Naive thymus-derived CD8-positive, alpha-beta T cell (primary cell): ENCODE measurements around the gene FOLH1. TPM values are rescaled to one million over a fixed set of nuclear protein-coding genes. Genes with fewer than 3 reads are reported as not detected.
"Not testable (repeated sequence)": the region's sequence is repeated elsewhere in the genome, so short reads cannot be mapped to it uniquely, and the experiment has no call there.

Source experiments
- ATAC-seq, 2 donors: fragments of 150-1000 bp; cut with Tn5 transposase in 1 of 2; sonication (Bioruptor Pico), chemical (Tn5 transposase) in 1 of 2; 1 replicate in 1 of 2; 2 replicates in 1 of 2; pipeline ENCODE4 v1.10.0; 2021; ENCODE audit warnings: mild to moderate bottlenecking in 2 of 2, moderate library complexity in 2 of 2
- POLR2A ChIA-PET: fragments of 350-600 bp; sonication (Branson Sonifier 250); formaldehyde crosslinking; loops from one replicate; lab custom pipeline; 2021; ENCODE audit warnings: antibody characterized with exemption; lab: Charles Lee
- DNase-seq, 10 donors: peaks; one replicate each; pipeline versions ENCODE4 v3.0.0 to v3.0.0-alpha.2; 2020 to 2022
- H3K27ac Mint-ChIP-seq, 10 donors: one replicate each; pipeline ENCODE4 v1.8.0; 2020 to 2022; ENCODE audit warnings: mild to moderate bottlenecking in 10 of 10, mixed read lengths in 10 of 10, moderate library complexity in 4 of 10, inconsistent platforms in 1 of 10
- H3K27me3 Mint-ChIP-seq, 5 donors: one replicate each; pipeline ENCODE4 v1.8.0; 2021 to 2022; ENCODE audit warnings: mixed read lengths in 5 of 5
- H3K36me3 Mint-ChIP-seq, 3 donors: one replicate each; pipeline ENCODE4 v1.8.0; 2020 to 2022; ENCODE audit warnings: mixed read lengths in 3 of 3, mild to moderate bottlenecking in 2 of 3, inconsistent platforms in 1 of 3
- H3K4me1 Mint-ChIP-seq, 4 donors: one replicate each; pipeline ENCODE4 v1.8.0; 2021 to 2022; ENCODE audit warnings: mixed read lengths in 4 of 4
- H3K4me3 Mint-ChIP-seq, 10 donors: one replicate each; pipeline ENCODE4 v1.8.0; 2020 to 2022; ENCODE audit warnings: mild to moderate bottlenecking in 10 of 10, mixed read lengths in 10 of 10, moderate library complexity in 6 of 10, inconsistent platforms in 1 of 10
- H3K9me3 Mint-ChIP-seq, 9 donors: one replicate each; pipeline ENCODE4 v1.8.0; 2020 to 2022; ENCODE audit warnings: mixed read lengths in 9 of 9, mild to moderate bottlenecking in 3 of 9, inconsistent platforms in 1 of 9, moderate library complexity in 1 of 9
- polyA plus RNA-seq, 3 donors: library from polyadenylated mRNA; unstranded; fragments of 300-500 nt; fragmentation: Illumina TruSeq; gene quantifications; one replicate each; pipeline ENCODE4 v1.2.3, GENCODE V29; 2021
- total RNA-seq, 8 experiments: library from RNA in 2 of 8; stranded (reverse) in 2 of 8; gene quantifications; one replicate each; pipeline ENCODE4 v1.2.3 and lab custom pipeline; 2021 to 2026

Gene FOLH1
- total RNA-seq, result not detected
- not detected for polyA plus RNA-seq
- 0 to 0.06 (median 0) reads per million in 6 experiments for total RNA-seq (lab: John Stamatoyannopoulos, UW)

DNA sequence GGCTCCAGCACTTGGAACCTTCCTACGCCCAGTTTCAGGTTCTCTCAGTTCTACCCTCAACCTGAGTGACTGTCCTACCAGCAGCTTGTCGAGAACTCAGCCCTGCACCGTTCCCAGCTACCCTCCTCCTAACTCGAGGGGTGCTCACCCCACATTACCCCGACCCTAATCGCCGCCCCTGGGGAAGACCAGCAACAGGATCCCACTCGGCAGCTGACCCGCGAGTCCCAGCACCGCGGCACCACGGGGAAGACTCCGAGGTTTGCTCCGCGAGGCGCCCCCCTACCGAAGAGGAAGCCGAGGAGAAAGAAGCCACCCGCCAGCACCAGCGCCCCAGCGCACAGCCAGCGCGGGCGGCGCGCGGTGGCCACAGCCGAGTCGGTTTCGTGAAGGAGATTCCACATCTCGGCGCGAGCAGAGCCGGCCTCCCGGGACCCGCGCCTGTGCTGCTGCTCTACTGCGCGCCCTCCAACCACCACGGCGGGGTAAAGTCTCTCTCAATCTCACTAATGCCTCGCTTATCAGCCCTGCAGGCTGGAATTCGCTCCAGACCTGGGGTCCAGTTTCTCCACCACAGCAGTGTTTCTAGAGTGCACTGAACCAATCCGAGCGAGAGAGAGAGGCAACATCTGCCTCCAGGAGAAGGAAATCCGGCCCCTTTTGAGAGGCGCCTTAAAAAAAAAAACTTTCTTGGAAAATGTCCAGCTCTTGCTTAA, at the start of gene FOLH1:
Gene FOLH1, minus strand, starts transcription at position 597 of the 716 bp plus-strand sequence. Its CDS starts 193 bp downstream, at position 404.
- peaks cover 4 to 17% (median 10%) of the 10 kb centered on the region in 5 donors for H3K27me3 Mint-ChIP-seq
- peaks cover 0 to 4% (median 0%) of the 10 kb centered on the region in 3 donors for H3K36me3 Mint-ChIP-seq
- peaks cover 0 to 4% (median under 1%) of the 10 kb centered on the region in 4 donors for H3K4me1 Mint-ChIP-seq
- H3K9me3 Mint-ChIP-seq, result peaks cover 0 to 5% (median 0%) of the 10 kb centered on the region in 9 donors
- H3K27ac Mint-ChIP-seq, result peak within 1 kb of the TSS in 1 of 10 donors; percentile 40
- POLR2A ChIA-PET, result no interaction called here
- DNase-seq (no peak), ATAC-seq (no peak)
- no peak within 1 kb of the TSS for H3K4me3 Mint-ChIP-seq

DNA sequence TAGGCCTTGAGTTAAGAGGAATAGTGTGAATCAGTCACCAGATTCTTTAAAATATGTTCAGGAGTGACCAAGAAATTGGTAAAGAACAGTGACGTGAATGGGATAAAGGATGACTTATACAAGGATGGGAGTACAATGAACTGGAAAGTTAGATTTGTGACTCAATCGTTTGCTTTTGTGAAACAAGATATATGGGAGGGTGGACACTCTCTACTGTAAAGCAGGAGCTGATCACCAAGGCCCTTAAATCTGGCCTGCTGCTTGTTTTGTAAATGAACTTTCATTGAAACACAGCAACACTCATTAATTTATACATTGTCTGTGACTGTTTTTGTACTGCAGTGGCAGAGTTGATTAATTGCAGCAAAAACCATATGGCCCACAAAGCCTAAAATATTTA, 46.7 kb upstream of the FOLH1 start:
- H3K36me3 Mint-ChIP-seq, POLR2A ChIA-PET, DNase-seq, H3K4me3 Mint-ChIP-seq, ATAC-seq, H3K9me3 Mint-ChIP-seq, H3K27ac Mint-ChIP-seq, H3K27me3 Mint-ChIP-seq, H3K4me1 Mint-ChIP-seq: not testable (repeated sequence)

- H3K36me3 Mint-ChIP-seq, H3K9me3 Mint-ChIP-seq, ATAC-seq, POLR2A ChIA-PET, H3K27ac Mint-ChIP-seq, H3K4me1 Mint-ChIP-seq, H3K4me3 Mint-ChIP-seq, DNase-seq, H3K27me3 Mint-ChIP-seq: not testable (repeated sequence)
Observed at GRCh38 chr11:49251212-49251611, 42.8 kb upstream of the FOLH1 start.

DNA sequence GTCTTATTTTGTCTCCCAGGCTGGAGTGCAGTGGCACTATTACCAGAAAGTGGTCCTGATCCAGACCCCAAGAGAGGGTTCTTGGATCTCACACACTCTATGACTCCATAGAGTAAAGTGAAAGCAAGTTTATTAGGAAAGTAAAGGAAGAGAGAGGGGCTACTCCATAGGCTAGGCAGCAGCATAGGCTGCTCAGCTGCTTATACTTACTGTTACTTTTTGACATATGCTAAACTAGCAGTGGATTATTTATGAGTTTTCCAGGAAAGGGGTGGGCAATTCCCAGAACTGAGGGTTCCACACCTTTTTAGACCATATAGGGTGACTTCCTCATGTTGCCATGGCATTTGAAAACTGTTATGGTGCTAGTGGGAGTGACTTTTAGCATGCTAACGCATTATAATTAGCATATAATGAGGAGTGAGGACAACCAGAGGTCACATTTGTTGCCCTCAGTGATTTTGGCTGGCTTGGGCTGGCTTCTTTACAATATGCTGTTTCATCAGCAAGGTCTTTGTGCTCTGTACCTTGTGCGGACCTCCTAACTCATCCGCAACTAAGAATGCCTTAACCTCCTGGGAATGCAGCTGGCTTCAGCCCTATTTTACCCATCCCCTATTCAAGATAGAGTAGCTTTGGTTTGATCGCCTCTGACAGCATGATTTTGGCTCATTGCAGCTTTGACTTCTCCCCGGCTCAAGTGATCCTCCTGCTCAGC, 42.2 kb upstream of the FOLH1 start:
- H3K4me1 Mint-ChIP-seq, H3K4me3 Mint-ChIP-seq, DNase-seq, H3K36me3 Mint-ChIP-seq, H3K27ac Mint-ChIP-seq, H3K27me3 Mint-ChIP-seq, H3K9me3 Mint-ChIP-seq, POLR2A ChIA-PET, ATAC-seq: not testable (repeated sequence)

- H3K4me3 Mint-ChIP-seq, ATAC-seq: not testable (repeated sequence)
Observed at GRCh38 chr11:49249363-49249762, 41.0 kb upstream of the FOLH1 start.

DNA sequence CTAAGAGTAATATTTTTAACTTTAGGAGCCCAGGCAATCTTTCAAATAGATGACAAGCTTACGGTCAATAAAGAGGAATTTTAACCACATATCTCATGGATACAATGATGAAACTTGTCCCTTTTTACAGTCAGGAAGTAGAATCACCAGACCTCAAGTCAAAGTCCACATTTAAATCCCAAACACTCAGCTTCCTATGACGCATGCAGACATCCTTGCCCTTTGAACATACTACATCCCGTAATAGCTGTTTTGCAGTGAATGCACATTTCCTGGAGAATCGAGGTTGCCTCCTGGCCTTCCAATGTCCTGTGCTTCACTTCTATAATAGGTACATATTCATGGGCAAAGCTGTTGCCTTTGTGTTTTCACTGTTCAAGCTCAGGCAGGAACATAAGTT, 25.3 kb upstream of the FOLH1 start:
- H3K4me1 Mint-ChIP-seq, DNase-seq, H3K27ac Mint-ChIP-seq, POLR2A ChIA-PET, H3K4me3 Mint-ChIP-seq, H3K27me3 Mint-ChIP-seq, ATAC-seq, H3K36me3 Mint-ChIP-seq: not testable (repeated sequence)
- H3K9me3 Mint-ChIP-seq, result peaks cover 0 to 33% (median 7%) of the 10 kb centered on the region in 9 donors

More at GRCh38 chr11:49249363-49249762, 41.0 kb upstream of the FOLH1 start:
- POLR2A ChIA-PET, H3K36me3 Mint-ChIP-seq, H3K27me3 Mint-ChIP-seq, H3K4me1 Mint-ChIP-seq, DNase-seq: not testable (repeated sequence)
- Mint-ChIP-seq H3K9me3 (peaks cover 0 to 12% (median 0%) of the 10 kb centered on the region in 9 donors), H3K27ac (peak overlapping the region in 1 of 10 donors; percentile 8)

- DNase-seq, ATAC-seq, POLR2A ChIA-PET, H3K4me1 Mint-ChIP-seq, H3K27me3 Mint-ChIP-seq, H3K4me3 Mint-ChIP-seq, H3K27ac Mint-ChIP-seq, H3K36me3 Mint-ChIP-seq: not testable (repeated sequence)
- H3K9me3 Mint-ChIP-seq, result peaks cover 0 to 27% (median 6%) of the 10 kb centered on the region in 9 donors
Observed at GRCh38 chr11:49233019-49233418, 24.6 kb upstream of the FOLH1 start.

DNA sequence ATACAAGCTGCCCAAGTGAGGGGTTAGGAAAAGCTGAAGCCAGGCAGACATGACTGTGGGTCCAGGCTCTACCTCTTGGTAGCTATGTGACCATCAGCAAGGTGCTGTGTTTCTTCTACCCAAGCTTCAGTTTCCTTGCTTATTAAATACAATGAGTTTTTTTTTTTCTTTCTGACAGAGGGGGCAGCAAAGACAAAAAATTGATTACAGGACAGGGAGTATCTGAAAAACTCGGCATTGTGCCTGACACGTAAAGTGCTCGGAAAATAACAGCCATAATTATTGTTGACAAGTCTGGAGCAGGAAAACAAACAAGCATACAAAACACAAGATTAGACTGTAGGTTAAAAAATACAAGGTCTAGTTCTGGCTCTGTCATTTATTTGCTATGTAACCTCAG, 23.3 kb upstream of the FOLH1 start:
- H3K27me3 Mint-ChIP-seq, POLR2A ChIA-PET, H3K4me1 Mint-ChIP-seq, ATAC-seq, H3K36me3 Mint-ChIP-seq, H3K27ac Mint-ChIP-seq, H3K4me3 Mint-ChIP-seq, DNase-seq: not testable (repeated sequence)
- H3K9me3 Mint-ChIP-seq, result peaks cover 0 to 23% (median 3%) of the 10 kb centered on the region in 9 donors

DNA sequence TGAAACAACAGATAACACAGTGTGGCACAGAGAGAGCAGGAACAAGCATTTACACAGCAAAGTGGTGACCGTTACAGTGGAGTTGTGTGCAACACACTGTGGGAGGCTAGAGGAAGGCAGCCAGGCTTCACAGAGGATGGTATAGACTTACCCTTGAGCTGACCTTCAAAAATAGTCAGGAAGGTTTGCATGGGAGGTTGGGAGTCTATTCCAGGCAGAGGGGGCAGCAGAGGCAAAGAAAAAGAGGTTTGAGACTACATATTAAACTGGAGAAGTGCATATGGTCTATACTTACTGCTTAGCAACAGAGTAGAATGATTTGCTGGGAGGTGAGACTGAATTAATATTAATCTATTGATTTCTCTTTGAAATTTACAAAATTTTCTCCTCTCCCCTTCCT, 22.1 kb upstream of the FOLH1 start:
- H3K4me1 Mint-ChIP-seq, DNase-seq, H3K27ac Mint-ChIP-seq, ATAC-seq, H3K4me3 Mint-ChIP-seq, H3K27me3 Mint-ChIP-seq, H3K36me3 Mint-ChIP-seq, POLR2A ChIA-PET: not testable (repeated sequence)
- H3K9me3 Mint-ChIP-seq, result peaks cover 0 to 31% (median 3%) of the 10 kb centered on the region in 9 donors

DNA sequence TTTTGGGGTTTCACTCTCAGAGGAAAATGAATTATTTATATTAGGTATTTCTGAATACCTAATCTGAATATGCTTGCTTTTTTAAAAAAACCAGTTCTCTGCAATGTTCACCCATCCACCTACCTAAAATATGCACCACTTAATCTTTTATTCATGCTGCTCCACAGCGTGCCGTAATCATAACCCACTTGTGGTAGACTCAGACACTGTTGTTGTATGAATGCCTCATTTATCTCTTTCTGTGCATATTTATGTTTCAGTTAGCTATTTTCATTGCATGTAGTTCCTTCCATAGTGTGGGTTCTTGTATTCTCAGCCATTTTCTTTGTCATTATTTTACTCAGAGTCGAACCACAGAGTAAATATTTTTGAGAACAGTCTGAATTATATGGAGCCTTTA, 21.6 kb upstream of the FOLH1 start:
- H3K4me1 Mint-ChIP-seq, H3K36me3 Mint-ChIP-seq, H3K27me3 Mint-ChIP-seq, H3K27ac Mint-ChIP-seq, ATAC-seq, POLR2A ChIA-PET, DNase-seq, H3K4me3 Mint-ChIP-seq: not testable (repeated sequence)
- peaks cover 0 to 31% (median 3%) of the 10 kb centered on the region in 9 donors for H3K9me3 Mint-ChIP-seq

- DNase-seq, H3K27ac Mint-ChIP-seq, H3K27me3 Mint-ChIP-seq, H3K4me3 Mint-ChIP-seq, POLR2A ChIA-PET, ATAC-seq, H3K4me1 Mint-ChIP-seq, H3K36me3 Mint-ChIP-seq: not testable (repeated sequence)
- H3K9me3 Mint-ChIP-seq, result peaks cover 0 to 25% (median 1%) of the 10 kb centered on the region in 9 donors
Observed at GRCh38 chr11:49229136-49229535, 20.7 kb upstream of the FOLH1 start.

DNA sequence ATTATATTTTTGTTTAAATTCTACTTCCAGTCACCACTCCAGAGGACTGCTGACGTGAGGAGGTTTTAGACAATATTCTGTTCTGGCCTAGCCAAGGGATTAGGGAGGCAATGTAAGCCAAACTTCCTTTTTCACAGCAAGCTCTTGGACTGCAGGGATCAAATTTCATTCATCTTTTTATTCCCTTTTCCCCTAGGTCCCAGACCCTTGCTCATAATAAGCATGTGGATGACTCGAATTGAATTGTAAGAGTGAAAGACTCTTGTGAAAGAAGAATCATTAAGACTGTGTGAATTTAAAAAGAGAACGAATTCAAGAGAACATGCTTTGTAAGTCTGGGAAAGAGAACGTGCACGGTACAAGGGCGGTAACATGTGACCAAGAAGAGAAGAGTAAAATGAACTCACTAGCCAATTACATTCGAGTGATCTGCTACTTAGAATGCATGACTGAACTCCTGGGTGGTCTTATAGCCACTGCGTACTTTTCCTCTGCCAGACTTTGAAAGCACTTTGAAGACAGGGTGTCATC, 16.9 kb upstream of the FOLH1 start:
- H3K4me3 Mint-ChIP-seq, H3K27me3 Mint-ChIP-seq, H3K36me3 Mint-ChIP-seq, H3K27ac Mint-ChIP-seq, DNase-seq, ATAC-seq, H3K4me1 Mint-ChIP-seq, POLR2A ChIA-PET: not testable (repeated sequence)
- H3K9me3 Mint-ChIP-seq, result peaks cover 0 to 31% (median 1%) of the 10 kb centered on the region in 9 donors

DNA sequence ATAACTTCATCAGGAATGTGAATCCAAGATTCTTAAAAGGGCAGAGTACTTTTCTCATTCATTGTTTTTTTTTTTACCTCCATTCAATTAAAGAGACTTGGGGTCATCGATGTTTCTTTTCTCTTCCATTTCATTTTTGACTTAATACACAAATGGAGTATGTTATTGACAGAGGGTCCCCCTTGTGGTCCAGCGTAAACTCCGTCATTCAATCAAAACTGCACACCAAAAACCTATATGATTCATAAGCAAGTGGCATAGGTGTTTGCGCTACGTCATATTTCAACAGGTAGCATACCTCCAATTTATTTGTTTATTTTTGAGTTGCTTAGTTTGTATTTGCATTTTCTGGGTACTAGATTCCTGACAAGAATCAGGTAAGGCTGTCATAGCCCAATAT, 12.7 kb upstream of the FOLH1 start:
- H3K27me3 Mint-ChIP-seq, result peaks cover 0 to 4% (median 0%) of the 10 kb centered on the region in 5 donors
- POLR2A ChIA-PET, result no interaction called here

More for the DNA sequence above, 12.7 kb upstream of the FOLH1 start:
- ATAC-seq (no peak), DNase-seq (no peak)
- Mint-ChIP-seq H3K27ac (no peak overlapping the region), H3K4me1 (no peaks in the 10 kb centered on the region), H3K4me3 (no peak overlapping the region), H3K9me3 (peaks cover 0 to 11% (median 0%) of the 10 kb centered on the region in 9 donors), H3K36me3 (no peaks in the 10 kb centered on the region)
